Gastrocnemius medialis (tissue), 4 donors: ENCODE results near the gene TLE4.

Source experiments
- CTCF ChIP-seq, 5 experiments: fragments of 450-650 bp in 3 of 5; fragments of 200-600 bp in 2 of 5; sonication (generic) in 2 of 5; IDR thresholded peaks in 4 of 5; conservative IDR thresholded peaks in 1 of 5; 1 replicate in 4 of 5; 2 replicates in 1 of 5; pipeline ENCODE4 v1.5.1; 2016 to 2019; ENCODE audit warnings: antibody characterized with exemption in 5 of 5, mild to moderate bottlenecking in 3 of 5, moderate library complexity in 3 of 5
- POLR2A ChIP-seq, 2 donors: fragments of 450-650 bp; IDR thresholded peaks; one replicate each; pipeline ENCODE4 v1.6.1; 2017; ENCODE audit warnings: antibody characterized with exemption in 2 of 2, mild to moderate bottlenecking in 2 of 2, moderate library complexity in 2 of 2

DNA sequence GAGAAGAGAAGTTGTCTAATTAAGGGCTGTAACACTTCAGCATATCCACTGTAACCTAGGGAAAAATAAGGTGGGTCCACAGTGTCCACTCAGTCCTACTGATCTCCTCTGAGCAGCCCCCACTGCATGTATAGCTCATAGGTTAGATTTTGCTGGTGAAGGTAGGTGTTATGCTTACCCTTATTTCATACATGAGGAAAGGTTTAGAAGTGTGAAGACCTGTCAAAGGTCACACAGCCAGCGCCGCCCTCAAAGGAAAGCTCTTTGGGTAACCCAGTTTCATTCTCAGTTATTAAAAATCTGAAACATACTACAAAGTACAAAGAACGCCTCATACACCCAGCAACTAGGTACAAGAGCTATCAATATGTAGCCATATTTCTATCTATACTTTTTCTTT is 87.2 kb downstream of the TLE4 start:
- TF ChIP-seq POLR2A (IDR thresholded peaks at IDR 0.05) (no peak), CTCF (IDR thresholded peaks at IDR 0.05 in 4 of 5, conservative IDR thresholded peaks at IDR 0.05 in 1 of 5) (no peak)
